ENCODE results near the gene ARL4D.

- TF ChIP-seq POLR2A (IDR thresholded peaks at IDR 0.05) (no peak), CTCF (IDR thresholded peaks at IDR 0.05) (no peak)
Observed at GRCh38 chr17:43367737-43368242, 31.0 kb upstream of the ARL4D start.

All from heart left ventricle (tissue), 13 donors.